ENCODE measurements around the gene PROX2.

PROX2 gene

DNA sequence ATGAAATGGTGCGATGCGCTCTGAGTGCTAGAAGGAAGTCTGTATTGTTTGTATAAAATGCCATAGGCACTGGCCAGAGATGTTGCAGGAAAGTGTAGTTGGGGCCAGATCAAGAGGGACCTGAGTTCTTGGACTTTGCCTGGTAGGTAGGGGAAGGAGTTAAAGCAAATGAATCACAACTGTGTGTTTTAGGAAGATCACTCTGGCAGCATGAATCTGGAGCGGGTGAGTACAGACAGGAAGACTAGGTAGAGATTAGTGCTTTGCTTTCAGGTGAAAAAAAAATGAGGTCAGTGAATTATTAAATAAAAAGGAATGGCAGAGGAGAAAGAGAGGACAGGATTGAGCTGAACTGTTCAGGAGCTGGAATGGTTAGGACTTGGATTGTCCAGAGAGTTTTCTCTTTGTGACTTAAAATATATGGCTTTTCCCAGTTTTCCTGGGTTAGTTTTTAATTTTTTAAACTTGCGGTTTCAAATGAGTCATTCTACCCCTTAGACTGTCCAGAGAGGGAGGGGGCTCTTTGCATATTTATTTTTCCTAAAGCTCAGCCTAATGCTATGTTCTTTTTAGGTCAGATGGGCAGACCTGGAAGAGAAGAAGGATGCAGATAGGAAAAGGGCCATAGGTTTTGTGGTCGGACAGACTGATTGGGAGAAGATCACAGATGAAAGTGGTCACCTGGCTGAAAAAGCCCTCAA is 41.1 kb downstream of the PROX2 start:
- Histone ChIP-seq H3K27me3 (ENCODE audit: insufficient read depth, low read length, poor library complexity) (no peaks in the 10 kb centered on the region), H3K9me3 (ENCODE audit: insufficient read depth, low read length, severe bottlenecking) (no peaks in the 10 kb centered on the region), H3K9ac (ENCODE audit: low read depth, low read length) (no peak overlapping the region), H3K27ac (ENCODE audit: low read length) (no peak overlapping the region), H3K4me1 (ENCODE audit: insufficient read depth, low read length) (peaks cover 38% of the 10 kb centered on the region), H4K20me1 (ENCODE audit: insufficient read depth, low read length) (no peaks in the 10 kb centered on the region), H3K4me2 (ENCODE audit: insufficient read depth, low read length) (no peak overlapping the region), H2AFZ (ENCODE audit: low read depth, low read length) (no peak overlapping the region), H3K36me3 (ENCODE audit: insufficient read depth, low read length) (peaks cover 56% of the 10 kb centered on the region), H3K4me3 (ENCODE audit: low read depth in 1 of 2, low read length in 2 of 2) (no peak overlapping the region), H3K79me2 (ENCODE audit: insufficient read depth, low read length) (no peaks in the 10 kb centered on the region)
- no peak for DNase-seq
- no peak for ATAC-seq (ENCODE audit: insufficient read depth, low read depth)
- TF ChIP-seq, protein P1, sequence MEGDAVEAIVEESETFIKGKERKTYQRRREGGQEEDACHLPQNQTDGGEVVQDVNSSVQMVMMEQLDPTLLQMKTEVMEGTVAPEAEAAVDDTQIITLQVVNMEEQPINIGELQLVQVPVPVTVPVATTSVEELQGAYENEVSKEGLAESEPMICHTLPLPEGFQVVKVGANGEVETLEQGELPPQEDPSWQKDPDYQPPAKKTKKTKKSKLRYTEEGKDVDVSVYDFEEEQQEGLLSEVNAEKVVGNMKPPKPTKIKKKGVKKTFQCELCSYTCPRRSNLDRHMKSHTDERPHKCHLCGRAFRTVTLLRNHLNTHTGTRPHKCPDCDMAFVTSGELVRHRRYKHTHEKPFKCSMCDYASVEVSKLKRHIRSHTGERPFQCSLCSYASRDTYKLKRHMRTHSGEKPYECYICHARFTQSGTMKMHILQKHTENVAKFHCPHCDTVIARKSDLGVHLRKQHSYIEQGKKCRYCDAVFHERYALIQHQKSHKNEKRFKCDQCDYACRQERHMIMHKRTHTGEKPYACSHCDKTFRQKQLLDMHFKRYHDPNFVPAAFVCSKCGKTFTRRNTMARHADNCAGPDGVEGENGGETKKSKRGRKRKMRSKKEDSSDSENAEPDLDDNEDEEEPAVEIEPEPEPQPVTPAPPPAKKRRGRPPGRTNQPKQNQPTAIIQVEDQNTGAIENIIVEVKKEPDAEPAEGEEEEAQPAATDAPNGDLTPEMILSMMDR (IDR thresholded peaks at IDR 0.05; ENCODE audit: borderline replicate concordance, extremely low read depth, low read length, poor library complexity, severe bottlenecking): no peak
- TF ChIP-seq EZH2 (IDR thresholded peaks at IDR 0.05; ENCODE audit: borderline replicate concordance, low read depth, low read length, severe bottlenecking): no peak

DNA sequence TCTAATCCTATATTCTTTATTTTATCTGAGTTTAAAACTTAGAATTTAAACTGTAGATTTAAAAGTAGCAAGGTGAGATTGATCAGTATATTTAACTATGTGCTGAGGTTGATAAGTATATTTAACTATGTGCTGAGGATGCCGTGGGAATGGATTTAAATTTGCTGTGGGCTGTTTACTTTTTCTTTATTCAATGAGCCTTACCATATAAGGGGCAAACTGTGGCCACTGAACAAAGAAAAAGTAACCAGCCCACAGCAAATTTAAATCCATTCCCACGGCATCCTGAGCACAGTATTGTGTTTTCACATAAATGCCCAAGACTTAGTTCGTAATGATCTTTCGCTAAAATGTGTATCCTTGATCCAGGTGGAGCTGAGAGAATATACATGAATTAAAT is 43.1 kb downstream of the PROX2 start:
- no peaks in the 10 kb centered on the region for H4K20me1 ChIP-seq (ENCODE audit: insufficient read depth, low read length)
- H2AFZ ChIP-seq (ENCODE audit: low read depth, low read length): no peak overlapping the region
- H3K27me3 ChIP-seq (ENCODE audit: insufficient read depth, low read length, poor library complexity): no peaks in the 10 kb centered on the region
- ATAC-seq (ENCODE audit: insufficient read depth, low read depth) (no peak), DNase-seq (no peak)
- no peak overlapping the region for H3K4me2 ChIP-seq (ENCODE audit: insufficient read depth, low read length)
- peaks cover 28% of the 10 kb centered on the region for H3K4me1 ChIP-seq (ENCODE audit: insufficient read depth, low read length)
- H3K79me2 ChIP-seq (ENCODE audit: insufficient read depth, low read length): no peaks in the 10 kb centered on the region
- TF ChIP-seq, protein P1 (IDR thresholded peaks at IDR 0.05; ENCODE audit: borderline replicate concordance, extremely low read depth, low read length, poor library complexity, severe bottlenecking): no peak
- TF ChIP-seq EZH2 (IDR thresholded peaks at IDR 0.05; ENCODE audit: borderline replicate concordance, low read depth, low read length, severe bottlenecking): no peak
- H3K9me3 ChIP-seq (ENCODE audit: insufficient read depth, low read length, severe bottlenecking): no peaks in the 10 kb centered on the region
- H3K36me3 ChIP-seq (ENCODE audit: insufficient read depth, low read length): peaks cover 75% of the 10 kb centered on the region
- no peak overlapping the region for H3K4me3 ChIP-seq (ENCODE audit: low read depth in 1 of 2, low read length in 2 of 2)
- no peak overlapping the region for H3K27ac ChIP-seq (ENCODE audit: low read length)
- H3K9ac ChIP-seq (ENCODE audit: low read depth, low read length): no peak overlapping the region

DNA sequence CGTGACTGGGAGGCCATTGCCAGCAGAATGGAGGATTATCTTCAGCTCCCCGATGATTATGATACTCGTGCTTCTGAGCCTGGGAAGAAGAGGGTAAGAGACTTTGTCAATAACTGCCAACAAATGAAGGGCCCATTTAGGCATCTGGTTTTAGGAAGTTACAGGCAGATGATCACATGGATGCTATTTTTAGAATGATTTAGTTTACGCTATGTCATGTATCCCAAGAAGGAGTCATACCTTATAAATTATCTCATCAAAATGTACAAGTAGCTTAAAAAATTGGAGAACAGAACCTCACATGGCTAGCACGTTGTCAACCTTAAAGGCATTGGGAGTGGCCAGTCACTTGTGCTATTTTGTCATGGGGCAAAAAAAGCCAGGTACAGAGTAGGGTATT is 46.7 kb downstream of the PROX2 start:
- no peak overlapping the region for H3K4me2 ChIP-seq (ENCODE audit: insufficient read depth, low read length)
- DNase-seq (no peak), ATAC-seq (ENCODE audit: insufficient read depth, low read depth) (no peak)
- TF ChIP-seq, protein P1 (IDR thresholded peaks at IDR 0.05; ENCODE audit: borderline replicate concordance, extremely low read depth, low read length, poor library complexity, severe bottlenecking): no peak
- TF ChIP-seq EZH2 (IDR thresholded peaks at IDR 0.05; ENCODE audit: borderline replicate concordance, low read depth, low read length, severe bottlenecking): no peak
- H3K79me2 ChIP-seq (ENCODE audit: insufficient read depth, low read length): peaks cover 5% of the 10 kb centered on the region; the same call in 1 of the 2 replicates
- no peaks in the 10 kb centered on the region for H3K9me3 ChIP-seq (ENCODE audit: insufficient read depth, low read length, severe bottlenecking)
- H3K4me1 ChIP-seq (ENCODE audit: insufficient read depth, low read length): no peaks in the 10 kb centered on the region
- H3K27me3 ChIP-seq (ENCODE audit: insufficient read depth, low read length, poor library complexity): no peaks in the 10 kb centered on the region
- H3K4me3 ChIP-seq (ENCODE audit: low read depth in 1 of 2, low read length in 2 of 2): no peak overlapping the region
- peaks cover 77% of the 10 kb centered on the region for H3K36me3 ChIP-seq (ENCODE audit: insufficient read depth, low read length)
- no peak overlapping the region for H3K9ac ChIP-seq (ENCODE audit: low read depth, low read length)
- H4K20me1 ChIP-seq (ENCODE audit: insufficient read depth, low read length): no peaks in the 10 kb centered on the region
- H3K27ac ChIP-seq (ENCODE audit: low read length): no peak overlapping the region
- no peak overlapping the region for H2AFZ ChIP-seq (ENCODE audit: low read depth, low read length)
